Stimulated activated CD8-positive, alpha-beta memory T cell treated with anti-CD3 and anti-CD28 coated beads, Interleukin-12 subunit alpha, Interleukin-12 subunit beta, amount 100 ng/mL, for 24 hours (primary cell): ENCODE data around the gene KIAA0930.
"Not testable (repeated sequence)": the region's sequence is repeated elsewhere in the genome, so short reads cannot be mapped to it uniquely, and the experiment has no call there.

Experiments
- DNase-seq: peaks from one replicate; pipeline ENCODE4 v3.0.0-alpha.2; 2020; ENCODE audit errors: extremely low read depth

KIAA0930 gene

DNA sequence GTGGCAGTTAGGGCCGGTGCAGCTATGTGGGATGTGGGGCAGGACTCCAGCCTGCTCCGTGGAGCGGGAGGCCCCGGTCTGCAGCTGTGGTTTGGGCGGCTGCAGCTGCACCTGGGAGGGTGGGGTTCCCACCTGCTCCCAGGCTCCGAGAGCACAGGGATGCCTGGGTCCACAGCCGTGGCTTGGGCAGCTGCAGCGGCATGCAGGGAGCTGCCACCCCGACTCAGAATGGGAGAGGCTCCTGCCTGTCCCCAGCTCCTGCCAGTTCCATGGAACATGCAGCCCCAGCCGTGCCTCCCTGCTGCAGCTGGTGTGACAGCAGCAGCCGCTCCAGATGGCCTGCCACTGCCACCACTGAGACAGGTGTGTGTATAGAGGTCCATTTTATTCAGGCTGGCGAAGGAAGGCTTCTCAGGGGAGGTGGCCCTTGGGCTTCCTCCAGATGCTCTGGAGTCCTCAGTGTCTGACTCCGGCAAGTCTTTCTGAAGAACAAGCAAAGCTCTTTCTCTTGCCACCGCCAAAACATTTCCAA lies 22.3 kb upstream of the KIAA0930 start:
- DNase-seq = no peak

- no peak for DNase-seq
Measured at GRCh38 chr22:45262195-45262930, 21.7 kb upstream of the KIAA0930 start.

DNA sequence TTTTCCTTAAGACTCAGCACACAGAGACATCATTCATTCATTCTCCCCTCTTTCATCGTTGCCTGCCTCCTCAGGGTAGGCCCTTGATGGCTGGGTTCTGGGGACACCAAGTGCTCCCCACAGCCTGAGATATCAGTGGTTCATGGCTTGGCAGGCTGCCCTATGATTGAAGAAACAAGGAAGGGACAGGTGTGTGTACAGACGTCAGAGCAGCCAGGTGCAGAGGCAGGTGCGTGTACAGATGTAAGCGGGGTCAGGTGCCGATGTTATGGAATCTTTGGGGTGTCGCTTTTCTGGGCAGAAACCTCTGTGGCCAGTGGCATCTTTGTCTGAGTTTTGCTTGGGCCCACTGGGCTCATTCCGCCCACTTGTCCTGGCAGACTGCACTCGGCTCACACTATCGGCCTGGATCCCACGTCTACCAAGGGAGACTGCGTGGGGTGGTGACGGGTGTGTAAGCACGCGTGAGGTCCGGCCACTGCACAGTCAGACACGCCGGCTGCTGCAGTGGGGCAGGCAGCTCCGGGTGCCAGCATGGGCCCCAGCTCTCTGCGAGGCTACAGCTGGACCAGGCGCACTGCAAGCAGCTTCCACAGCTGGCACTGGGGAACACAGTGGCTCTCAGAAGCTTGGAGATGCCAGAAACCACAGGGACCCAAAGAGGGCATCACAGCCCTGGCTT lies 20.9 kb upstream of the KIAA0930 start:
- no peak for DNase-seq

- DNase-seq = not testable (repeated sequence)
Measured at GRCh38 chr22:45260395-45260759, 19.7 kb upstream of the KIAA0930 start.

DNA sequence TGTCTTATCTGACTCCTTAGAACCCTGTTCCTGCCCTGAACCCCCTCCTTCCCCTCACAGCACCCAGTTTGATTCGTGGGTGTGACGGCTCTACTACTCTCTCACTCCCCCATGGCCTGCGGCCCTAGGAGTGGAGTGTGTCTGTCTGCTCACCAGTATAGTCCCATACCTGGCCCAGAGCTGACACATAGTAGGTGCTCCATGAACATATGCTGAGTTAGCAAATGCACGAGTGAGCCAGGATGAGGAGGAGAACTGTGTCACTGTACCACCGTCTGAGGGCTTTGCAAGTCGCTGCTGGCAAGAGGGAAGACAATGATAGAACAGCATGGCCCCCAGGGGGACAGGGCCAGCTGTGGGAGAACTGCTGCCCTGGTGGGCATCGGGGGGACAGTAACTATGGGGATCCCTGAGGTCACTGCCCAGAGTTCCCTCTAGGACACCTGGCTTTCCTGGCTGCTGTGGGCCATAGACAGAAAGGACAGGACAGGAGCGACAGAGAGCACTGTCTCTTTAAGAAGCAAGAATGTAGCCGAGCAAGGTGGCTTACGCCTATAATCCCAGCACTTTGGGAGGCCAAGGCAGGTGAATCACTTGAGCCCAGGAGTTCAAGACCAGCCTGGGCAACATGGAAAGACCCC lies 19.2 kb upstream of the KIAA0930 start:
- no peak for DNase-seq

GRCh38 chr22:45257941-45258340 lies 17.2 kb upstream of the KIAA0930 start:
- not testable (repeated sequence) for DNase-seq

- no peak for DNase-seq
Measured at GRCh38 chr22:45254789-45255278, 14.1 kb upstream of the KIAA0930 start.

GRCh38 chr22:45254388-45254787 lies 13.7 kb upstream of the KIAA0930 start:
- no peak for DNase-seq

- no peak for DNase-seq
Measured at GRCh38 chr22:45253039-45253641, 12.4 kb upstream of the KIAA0930 start.

- DNase-seq = no peak
Measured at GRCh38 chr22:45251825-45252224, 11.1 kb upstream of the KIAA0930 start.

DNA sequence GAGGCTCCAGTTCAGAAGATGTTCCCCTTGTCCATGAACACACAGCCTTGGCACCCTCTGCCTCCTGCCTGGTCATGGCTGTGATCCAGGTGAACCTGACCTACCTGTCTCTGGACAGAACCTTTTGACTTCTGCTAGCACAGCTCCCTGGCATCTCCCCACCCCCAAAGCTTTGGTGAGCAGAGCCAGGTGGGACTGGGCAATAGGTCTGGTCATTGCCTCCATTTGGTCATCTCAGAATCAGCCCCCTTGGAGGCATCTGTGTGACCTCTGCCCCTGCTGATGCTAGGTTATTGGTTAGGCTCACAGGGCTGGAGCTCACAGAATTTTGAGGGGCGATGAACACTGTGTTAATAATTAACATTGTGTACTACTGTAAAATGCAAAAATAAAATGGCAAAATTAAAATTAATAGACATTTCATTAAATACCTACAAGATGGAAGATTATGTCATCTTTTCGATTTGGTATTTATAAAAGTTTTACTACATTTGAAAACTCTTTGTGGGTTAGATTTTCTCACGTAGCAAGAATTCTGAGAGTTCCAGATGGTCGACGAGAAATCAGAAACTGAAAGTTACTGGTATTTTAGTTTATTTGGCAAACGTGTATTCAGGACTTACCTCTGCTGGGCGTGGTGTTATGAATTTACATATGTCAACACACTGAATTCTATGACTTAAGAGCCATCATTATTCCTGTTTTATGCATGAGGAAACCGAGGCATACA lies 8.3 kb upstream of the KIAA0930 start:
- no peak for DNase-seq

DNA sequence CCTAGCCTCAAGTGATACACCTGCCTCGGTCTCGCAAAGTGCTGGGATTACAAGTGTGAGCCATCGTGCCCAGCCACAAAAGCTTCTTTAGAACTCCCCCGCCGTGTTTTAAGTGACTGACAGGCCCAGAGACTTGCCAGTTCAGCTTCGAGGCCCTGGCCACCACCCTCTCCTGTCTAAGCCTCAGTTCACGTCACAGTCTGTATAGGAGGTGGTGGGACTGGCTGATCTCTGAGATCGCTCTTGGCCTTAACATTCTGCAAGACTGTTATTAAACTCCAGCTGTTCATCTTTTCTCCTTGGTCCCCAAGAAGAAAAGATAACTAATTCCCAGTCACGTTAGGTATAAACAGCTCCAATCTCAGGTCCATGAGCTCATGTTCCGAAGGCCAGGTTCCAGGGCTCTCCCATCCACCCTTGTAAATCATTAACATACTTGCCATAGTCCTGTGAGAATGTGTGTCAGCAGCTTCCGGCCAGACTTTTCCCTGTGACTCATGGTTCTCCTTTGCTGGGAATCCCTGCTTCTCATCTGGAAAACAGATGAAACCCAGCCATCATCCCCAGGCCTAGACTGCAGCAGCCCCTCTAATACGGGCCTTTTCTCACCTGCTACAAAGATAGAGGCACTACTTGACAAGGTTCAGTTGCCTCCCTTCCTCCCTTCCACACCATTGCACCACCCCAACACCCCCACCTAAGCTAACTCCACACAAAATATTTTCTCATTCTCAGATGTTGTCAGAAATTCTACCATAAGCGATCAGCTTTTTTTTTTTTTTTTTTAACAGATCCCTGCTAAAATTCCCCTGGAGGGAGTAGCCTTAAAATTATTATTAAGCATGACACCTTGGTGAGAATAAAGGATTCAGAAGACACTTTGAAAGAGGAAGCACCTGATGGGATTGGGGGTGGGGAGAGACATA lies 5.6 kb upstream of the KIAA0930 start:
- DNase-seq = no peak

DNA sequence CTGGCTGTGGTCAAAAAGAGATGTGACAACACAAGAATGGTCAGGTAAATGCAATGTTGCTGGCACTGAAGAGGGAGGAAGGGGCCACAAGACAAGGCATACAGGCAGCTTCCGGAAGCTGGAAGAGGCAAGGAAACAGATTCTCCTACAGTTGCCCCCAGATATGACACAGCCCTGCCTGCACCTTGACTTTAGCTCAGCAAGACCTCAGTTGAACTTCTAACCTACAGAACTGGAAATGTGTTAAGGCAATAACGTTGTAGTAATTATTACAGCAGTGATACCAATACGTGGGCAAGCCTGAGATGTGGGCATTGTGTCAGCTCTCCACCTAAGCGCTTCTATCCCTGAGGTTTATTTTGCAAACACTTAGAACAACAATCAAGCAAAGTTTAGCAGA lies 4.2 kb upstream of the KIAA0930 start:
- no peak for DNase-seq

GRCh38 chr22:45242778-45243191 lies 2.1 kb upstream of the KIAA0930 start:
- DNase-seq = no peak

- DNase-seq = no peak
Measured at GRCh38 chr22:45240104-45240809, 437 bp downstream of the KIAA0930 start.

- DNase-seq = no peak
Measured at GRCh38 chr22:45239681-45240051, 1.0 kb downstream of the KIAA0930 start.

- DNase-seq = no peak
Measured at GRCh38 chr22:45238957-45239680, 1.6 kb downstream of the KIAA0930 start.

DNA sequence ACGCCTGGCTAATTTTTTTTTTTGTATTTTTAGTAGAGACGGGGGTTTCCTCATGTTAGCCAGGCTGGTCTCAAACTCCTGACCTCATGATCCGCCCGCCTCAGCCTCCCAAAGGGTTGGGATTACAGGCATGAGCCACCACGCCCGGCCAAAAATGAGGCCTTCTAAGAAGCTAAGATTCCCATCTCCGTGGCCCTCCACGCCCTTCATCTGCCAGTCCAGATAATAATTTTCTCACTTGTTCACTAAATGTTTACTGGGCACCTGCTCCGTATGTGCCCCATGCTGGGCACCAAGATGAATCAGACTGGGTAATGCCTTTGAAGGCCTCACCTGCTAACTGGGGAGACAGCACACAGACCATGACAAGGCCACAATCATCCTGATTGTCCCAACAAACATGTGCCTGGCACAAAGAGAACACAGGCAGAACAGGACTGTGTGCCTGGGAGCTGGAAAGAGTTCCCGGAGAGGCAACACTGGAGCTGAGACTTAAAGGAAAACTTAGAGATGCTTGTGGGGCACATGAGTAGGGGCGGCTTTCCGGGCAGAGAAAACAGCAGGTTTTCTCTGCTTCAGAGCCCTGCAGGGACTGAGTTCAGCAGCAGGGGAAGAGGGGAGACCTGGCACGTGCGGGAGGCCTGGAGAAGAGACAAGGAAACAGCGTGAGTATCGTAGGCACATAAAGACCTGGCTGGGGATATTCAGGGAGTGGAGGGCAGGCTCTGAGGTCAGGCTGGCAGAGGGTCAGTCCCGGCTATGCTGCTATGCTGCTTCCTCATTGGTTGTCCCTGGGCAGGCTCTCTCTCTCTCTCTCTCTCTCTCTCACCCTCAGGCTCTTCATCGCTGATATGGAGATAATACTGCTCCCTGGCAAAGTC lies 2.4 kb downstream of the KIAA0930 start:
- no peak for DNase-seq
